NCI-H345 treated with DMSO at 0.1 percent for 48 hours (cell line): ENCODE measurements around the gene ZMYND8.
"Not testable (repeated sequence)": the region's sequence is repeated elsewhere in the genome, so short reads cannot be mapped to it uniquely, and the experiment has no call there.

Experiments
- DNase-seq: peaks from one replicate; lab custom pipeline; 2025; ENCODE audit not compliant: unreplicated experiment; lab: John Stamatoyannopoulos, UW

The ZMYND8 gene

GRCh38 chr20:47287609-47288144, 68.8 kb downstream of the ZMYND8 start:
- no peak for DNase-seq

GRCh38 chr20:47286681-47287080, 69.8 kb downstream of the ZMYND8 start:
- DNase-seq: no peak

- DNase-seq: no peak
These were observed 71.3 kb downstream of the ZMYND8 start for GRCh38 chr20:47285189-47285588.

DNA sequence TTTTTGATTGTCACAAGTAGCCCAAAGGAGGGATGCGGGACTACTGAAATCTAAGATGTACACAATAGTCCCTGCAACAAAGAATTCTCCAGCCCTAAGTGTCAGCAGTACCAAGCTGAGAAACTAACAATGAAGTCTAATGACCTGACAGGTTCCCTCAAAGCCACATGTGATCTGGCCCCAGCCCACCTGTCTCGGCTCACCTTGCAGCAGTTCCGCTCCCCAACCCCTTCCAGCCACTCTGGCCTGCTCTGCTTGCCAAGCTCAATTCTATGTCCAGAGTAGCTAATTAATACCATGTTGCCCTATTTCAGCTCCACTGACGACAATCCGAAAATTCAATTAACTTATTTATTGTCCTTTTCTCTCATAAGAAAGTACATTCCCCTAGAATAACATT, 72.1 kb downstream of the ZMYND8 start:
- DNase-seq: no peak

GRCh38 chr20:47283411-47283810, 73.1 kb downstream of the ZMYND8 start:
- no peak for DNase-seq

DNA sequence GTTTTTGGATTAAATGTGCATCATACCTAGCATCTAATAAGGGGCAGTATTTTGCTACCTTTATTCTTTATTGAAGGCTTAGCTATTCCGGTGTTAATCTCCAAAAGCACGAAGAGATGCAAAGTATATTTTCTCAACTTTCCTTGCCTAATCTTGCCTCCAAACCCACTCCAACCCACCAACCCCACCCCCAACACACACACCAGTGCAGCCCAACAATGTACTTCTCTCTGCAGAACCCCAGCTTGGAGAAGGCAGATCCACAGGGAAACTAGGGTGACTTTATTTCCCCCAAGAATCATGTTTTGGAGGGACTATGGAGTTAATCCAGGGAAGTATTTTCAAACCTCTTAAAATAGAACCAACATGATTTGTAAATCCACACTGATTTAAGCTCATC, 73.6 kb downstream of the ZMYND8 start:
- no peak for DNase-seq

- peak; percentile 45 for DNase-seq
These were observed 75.1 kb downstream of the ZMYND8 start for GRCh38 chr20:47281376-47281775.

DNA sequence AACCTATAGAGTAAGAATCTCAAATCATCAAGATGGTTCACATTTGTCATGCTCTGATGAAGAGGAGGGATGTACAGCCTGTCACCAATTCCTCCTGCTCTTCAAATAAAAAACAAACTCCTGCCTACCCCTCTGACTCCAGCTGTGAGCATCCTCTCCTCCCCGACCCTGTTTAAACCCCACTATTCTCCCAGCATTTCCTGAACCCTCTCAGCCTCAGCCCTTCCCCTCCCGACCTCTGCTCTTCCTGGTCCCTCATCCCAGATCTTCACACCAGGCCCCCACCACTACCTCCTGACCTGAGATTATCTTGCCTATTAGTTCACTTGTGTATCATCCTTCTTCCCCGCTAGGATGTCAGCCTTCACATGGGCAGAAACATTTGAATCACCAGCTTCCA, 75.8 kb downstream of the ZMYND8 start:
- DNase-seq: no peak

GRCh38 chr20:47280228-47280627, 76.3 kb downstream of the ZMYND8 start:
- no peak for DNase-seq

- DNase-seq: no peak
These were observed 77.6 kb downstream of the ZMYND8 start for GRCh38 chr20:47278907-47279348.

- DNase-seq: not testable (repeated sequence)
These were observed 79.0 kb downstream of the ZMYND8 start for GRCh38 chr20:47277535-47277872.

GRCh38 chr20:47276851-47277534, 79.5 kb downstream of the ZMYND8 start:
- no peak for DNase-seq

GRCh38 chr20:47276251-47276650, 80.2 kb downstream of the ZMYND8 start:
- DNase-seq: no peak

DNA sequence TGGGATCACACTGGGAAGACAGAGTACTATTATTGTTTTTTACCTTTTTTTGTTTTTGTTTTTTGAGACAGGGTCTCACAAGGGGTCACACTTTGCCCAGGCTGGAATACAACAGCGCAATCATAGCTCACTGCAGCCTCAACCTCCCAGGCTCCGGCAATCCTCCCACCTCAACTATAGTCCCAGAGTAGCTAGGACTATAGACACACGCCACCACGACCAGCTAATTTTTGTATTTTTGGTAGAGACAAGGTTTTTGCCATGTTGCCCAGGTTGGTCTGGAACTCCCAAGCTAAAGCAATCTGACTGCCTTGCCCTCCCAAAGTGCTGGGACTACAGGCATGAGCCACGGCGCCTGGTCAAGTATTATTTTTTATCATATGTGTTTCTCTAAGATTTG, 81.0 kb downstream of the ZMYND8 start:
- DNase-seq: no peak

- DNase-seq: no peak
These were observed 81.9 kb downstream of the ZMYND8 start for GRCh38 chr20:47274401-47275108.

DNA sequence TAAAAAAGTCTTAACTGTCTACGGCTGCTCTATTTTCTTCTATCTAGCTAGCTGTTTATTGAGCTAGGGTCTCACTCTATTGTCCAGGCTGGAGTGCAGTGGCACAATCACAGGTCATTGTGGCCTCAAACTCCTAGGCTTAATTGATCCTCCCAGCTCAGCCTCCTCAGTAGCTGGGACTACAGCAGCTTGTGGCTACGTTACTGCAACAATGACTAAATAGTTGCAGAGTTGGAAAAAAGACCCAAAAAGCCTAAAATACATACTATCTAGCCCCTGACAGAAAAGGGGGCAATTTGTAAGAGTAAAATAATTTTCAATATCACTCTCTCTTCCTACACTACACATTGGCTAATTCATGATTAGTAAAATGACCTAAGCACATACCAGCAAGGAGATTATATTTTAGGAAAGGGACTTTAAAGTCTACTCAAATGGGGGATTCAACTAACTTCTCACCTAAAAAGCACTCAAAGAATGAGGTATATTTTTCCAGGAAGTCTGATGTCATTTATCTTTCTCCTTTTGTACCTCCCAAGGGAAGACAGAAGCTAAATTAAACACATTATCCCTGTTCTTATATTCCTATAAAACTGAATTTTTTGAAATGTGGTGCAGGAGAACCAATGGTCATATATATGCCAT, 82.8 kb downstream of the ZMYND8 start:
- DNase-seq: no peak

GRCh38 chr20:47272893-47273590, 83.5 kb downstream of the ZMYND8 start:
- peak; percentile 65 for DNase-seq

DNA sequence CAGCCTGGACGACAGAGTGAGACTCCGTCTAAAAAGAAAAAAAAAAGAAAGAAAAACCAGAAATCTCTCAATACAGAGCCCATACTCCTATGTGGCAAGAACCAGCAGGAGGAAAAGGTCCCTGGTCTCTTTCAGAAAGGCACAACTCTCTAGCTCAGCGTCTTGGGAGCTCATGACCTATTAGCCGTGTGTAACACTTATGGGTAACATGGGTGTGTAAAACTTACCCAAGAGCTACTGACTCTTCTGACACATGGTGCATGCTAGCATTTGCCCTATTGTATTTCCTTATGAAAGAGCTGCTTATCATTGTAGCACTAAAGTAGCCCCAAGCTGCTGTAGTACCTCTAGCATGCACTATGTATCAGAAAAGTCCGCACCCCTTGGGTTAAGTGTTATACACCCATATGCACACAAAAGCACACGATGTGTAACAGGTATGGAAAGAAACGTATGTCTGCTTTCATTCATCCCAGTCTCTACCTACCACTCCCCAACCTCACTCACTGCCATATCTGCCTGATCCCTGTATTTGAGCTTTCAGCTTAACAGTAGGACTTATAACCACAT, 85.4 kb downstream of the ZMYND8 start:
- no peak for DNase-seq

DNA sequence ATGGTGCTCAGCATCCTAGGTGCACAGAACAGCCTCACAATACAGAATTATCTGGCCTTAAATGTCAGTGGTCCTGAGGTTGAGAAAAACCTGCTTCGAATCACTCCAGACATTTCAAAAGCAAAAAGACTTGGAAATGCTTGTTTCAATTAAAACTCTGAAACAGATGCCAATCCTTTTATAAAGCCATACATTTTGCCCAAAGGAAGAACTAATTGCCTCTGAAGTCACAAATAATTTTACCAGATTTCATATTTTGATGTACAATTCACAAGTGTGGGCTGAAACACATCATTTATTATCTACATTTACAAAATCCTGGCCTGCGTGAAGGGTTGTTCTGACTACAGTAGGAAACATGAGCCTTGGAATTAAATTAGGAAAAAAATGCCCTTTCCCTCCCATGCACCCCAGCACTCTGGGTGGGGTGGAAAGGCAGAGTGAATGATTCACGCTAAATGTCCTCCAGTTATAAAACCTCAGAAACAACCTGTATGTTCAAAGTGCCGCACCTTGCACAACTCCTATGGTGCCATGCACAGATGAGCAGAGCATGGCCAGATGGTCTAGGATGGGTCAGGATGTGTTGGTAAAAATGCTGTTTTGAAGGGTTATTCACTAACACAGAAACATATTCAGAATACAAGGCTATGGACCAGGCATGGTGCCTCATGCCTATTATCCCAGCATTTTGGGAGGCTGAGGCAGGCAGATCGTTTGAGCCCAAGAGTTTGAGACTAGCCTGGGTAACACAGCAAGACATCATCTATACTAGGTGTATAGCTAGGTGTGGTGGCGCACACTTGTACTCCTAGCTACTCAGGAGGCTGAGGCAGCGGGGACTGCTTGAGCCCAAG, 87.0 kb downstream of the ZMYND8 start:
- DNase-seq: no peak

DNA sequence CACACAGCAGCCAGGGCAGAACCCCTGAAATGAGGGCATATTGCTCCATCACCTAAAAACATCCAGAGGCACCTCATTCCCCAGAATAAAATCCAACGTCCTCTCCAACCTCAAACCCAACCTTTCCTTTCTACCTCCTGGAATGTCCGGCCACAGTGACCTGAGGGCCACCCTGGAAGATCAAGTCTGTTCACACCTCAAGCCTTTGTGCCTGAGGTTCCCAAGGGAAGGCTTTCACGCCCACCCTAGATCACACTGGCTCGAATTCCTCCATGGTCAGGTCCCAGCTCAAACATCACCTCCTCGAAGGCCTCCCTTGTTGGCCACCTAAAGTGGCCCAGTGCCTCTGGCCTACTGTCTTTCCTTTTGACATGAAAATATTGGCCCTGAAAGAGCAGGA, 88.9 kb downstream of the ZMYND8 start:
- DNase-seq: no peak
